Germinal center (tissue), 1 donor: ENCODE data around the gene HECTD4.
A peak's percentile ranks its signal among the peaks of the same experiment; 100 is the strongest.

ENCODE experiments used
- DNase-seq: peaks from one replicate; pipeline ENCODE4 v3.0.0; 2012; ENCODE audit warnings: mixed read lengths, low spot score

The HECTD4 gene

DNA sequence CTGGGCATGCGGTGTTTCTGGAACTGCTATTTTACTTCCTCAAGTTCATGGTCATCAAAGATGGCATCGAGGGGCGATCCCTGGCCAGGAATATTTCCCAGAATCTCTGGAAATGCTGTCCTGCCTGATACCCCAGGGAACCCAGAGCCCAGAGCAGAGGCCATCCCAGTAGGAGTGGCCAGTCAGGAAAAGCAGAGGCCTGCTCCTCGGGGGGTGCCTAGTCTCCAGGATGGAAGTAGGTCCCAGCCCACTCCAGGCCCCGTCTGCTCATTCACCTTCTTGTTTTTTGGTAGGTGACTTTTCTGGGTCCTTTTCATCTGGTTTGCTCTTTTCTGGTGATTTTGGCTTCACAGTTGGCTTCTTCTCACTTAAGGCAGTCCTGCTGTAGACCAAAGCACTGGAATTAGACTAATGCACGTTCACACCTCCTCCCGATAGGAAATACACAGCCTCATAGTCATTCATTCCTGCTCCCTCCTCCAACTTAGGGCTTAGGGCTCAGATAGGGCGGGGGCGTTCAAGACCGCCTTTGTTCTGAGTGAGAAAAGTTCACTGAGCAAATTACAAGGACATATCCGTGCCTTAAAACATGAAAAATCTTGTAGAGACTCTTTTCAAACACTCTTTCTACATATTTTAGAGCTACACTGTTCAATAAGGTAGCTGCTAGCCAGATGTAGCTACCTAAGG, 205.8 kb downstream of the HECTD4 start:
- no peak for DNase-seq

- no peak for DNase-seq
These were observed 206.7 kb downstream of the HECTD4 start for GRCh38 chr12:112175361-112176155.

DNA sequence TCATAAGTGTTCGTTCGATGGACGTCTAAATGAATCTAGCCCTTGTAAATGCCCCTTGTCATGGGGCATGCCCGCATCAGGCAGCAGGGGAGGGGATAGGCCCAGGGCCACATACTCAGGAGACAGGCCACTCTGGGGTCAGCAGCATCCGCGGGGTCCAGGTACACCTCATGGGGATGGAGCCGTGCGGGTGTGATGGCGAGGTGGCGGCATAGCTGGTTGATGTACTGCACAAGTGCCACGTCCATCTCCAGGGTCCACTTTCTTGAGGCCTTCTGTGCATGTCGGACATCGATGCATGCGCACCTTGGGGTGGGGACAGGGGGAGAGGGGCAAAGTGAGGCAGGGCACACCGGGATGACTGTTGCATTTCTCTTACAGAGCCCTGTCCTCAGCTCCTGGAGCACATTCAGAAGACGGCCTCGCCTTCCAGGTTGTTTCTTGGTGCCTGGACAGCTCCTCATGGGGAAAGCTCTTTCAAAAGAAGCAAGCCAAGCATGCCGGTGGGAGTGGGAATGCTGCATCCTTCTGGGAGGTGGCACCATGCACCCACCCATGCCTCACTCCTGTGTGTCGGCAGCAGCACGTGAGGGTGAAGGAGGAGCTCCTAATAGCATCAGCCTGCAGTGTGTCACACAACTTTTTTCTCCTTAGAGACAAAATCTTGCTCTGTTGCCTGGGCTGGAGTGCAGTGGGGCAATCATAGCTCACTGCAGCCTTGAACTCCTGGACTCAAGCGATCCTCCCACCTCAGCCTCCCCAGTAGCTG, 209.5 kb downstream of the HECTD4 start:
- no peak for DNase-seq

- DNase-seq, result no peak
These were observed 211.1 kb downstream of the HECTD4 start for GRCh38 chr12:112170971-112171596.

DNA sequence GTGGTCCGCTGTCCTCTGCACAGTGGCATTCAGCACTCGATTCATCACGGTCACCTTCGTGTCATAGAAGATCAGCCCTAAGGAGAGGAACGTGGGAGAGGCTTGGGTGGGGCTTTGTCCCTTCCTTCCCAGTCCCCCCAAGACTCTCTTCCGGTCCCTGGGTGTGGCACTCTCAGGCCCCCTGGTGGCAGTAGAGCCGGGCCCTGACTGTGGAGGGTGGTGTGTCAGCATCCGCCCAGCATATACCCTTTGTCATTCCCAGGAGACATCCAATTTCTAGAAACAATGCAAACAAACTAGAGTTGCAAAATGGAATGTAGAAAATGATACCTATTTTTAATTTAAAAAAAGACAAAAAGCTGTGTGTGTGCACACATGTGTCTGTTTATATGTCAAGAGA, 211.9 kb downstream of the HECTD4 start:
- DNase-seq, result peak; percentile 50

DNA sequence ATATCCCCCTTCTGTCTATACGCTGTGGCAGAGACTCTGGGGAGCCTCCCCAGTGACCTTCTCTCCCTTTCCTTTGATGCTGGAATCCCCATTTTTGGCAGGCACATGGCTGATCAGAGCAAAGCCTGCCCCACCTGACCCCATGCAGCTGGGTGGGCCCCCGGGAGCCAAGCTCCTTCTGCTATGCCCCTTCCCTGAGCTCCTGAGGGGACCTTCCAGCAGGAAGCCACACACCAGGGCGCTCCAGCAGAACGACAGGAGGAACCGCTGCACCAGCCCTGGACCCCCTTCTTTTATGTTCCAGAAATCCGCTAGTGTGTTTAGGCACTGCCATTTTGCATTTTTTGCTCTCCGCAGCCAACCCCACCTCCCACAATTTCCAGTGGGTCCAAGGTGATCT, 212.3 kb downstream of the HECTD4 start:
- no peak for DNase-seq

GRCh38 chr12:112169161-112169872, 212.9 kb downstream of the HECTD4 start:
- DNase-seq, result no peak

- no peak for DNase-seq
These were observed 213.7 kb downstream of the HECTD4 start for GRCh38 chr12:112168561-112168971.

- no peak for DNase-seq
These were observed 214.3 kb downstream of the HECTD4 start for GRCh38 chr12:112167718-112168525.

- DNase-seq, result no peak
These were observed 215.2 kb downstream of the HECTD4 start for GRCh38 chr12:112167031-112167461.

- no peak for DNase-seq
These were observed 215.9 kb downstream of the HECTD4 start for GRCh38 chr12:112166051-112167015.

DNA sequence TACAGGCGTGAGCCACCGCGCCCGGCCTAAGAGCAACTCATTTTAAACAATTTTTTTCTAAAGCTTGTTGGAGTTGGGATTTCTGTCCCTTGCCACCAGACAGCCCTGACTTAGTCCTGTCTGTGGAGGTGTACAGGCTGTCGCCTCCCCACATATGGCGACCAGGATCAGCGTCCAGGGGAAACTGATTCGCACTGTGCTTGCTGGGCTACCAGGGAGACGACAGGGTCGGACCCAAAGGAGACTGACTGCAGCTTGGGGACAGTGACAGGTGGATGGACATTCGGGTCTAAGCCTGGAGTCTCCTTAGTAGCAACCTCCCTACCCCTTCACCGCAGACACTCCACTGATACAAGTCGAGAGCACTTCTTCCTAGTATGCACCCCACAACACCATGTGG, 216.6 kb downstream of the HECTD4 start:
- no peak for DNase-seq

DNA sequence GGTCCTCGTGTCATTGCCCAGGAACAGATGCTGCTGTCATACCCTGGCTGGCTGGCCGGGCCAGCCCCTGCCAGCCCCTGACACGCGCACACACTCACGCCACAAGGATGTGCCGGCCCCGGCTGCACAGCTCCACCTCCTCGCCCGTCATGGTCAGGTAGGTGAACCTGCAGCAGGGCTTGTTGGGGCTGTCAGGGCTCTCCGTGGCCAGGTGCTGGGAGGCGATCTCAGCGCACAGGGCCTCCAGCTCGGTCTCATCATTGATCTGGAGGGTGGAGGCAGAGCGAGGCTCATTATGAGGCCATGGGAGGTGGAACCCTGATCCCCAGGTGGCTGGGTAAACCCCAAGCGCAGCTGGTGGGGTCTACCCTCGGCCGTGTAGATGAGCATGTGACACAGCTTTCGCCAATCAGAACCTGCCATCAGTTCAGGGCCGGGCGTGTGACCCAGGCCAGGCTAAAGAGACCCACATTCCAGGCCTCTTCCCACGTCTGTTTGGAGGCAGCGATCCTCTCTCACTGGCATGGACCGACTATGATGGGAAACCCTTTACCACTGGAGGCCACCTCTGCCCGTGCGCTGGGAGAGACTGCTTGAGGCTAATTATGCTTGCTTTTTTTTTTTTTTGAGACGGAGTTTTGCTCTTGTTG, 218.1 kb downstream of the HECTD4 start:
- no peak for DNase-seq

DNA sequence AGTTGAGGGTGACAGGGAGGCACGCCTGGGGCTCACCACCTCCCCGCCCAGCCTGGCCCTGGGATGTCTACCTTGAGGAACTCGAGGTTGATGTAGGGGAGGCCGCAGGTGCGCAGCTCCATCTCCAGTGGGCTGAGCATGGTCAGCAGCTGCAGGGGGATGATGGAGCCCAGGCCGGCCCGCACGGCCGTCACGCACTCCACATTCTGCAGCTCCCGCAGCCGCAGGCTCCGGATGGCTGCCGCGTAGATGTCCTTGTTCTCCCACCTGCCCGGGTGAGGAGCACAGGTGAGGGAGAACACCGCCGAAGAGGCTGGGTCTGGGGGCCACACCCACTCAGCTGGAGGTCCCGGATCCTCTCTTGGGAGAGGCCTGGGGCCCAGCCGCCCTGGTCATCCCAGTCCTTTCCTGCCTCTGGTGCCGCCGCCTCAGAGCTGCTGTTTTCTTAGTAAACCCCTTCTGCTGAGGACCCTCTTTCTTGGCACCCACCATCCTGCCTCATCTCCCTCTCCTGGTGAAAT, 218.7 kb downstream of the HECTD4 start:
- no peak for DNase-seq

DNA sequence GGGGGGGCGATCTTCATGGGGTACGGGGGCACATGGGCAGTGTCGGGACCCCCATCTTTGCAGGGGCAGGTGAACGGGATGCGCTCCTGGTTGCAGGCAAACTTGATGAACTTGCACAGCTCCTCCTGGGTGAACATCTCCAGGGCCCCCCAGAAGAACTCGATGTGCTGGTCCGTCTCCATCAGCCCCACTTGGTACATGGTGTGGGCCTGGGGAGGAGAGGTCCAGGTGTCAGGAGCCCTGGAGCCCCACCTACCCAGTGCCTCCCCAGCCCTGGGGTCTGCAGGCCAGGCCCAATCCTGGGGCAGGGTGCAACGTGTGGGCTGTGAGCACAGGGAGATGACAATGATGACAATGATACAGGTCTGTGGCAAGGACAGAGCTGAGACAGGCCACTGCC, 219.2 kb downstream of the HECTD4 start:
- no peak for DNase-seq

- DNase-seq, result no peak
These were observed 219.9 kb downstream of the HECTD4 start for GRCh38 chr12:112162241-112162790.

GRCh38 chr12:112161711-112162110, 220.5 kb downstream of the HECTD4 start:
- no peak for DNase-seq

- no peak for DNase-seq
These were observed 221.6 kb downstream of the HECTD4 start for GRCh38 chr12:112160611-112161010.
